ENCODE data around the gene VPS35.

VPS35 gene

DNA sequence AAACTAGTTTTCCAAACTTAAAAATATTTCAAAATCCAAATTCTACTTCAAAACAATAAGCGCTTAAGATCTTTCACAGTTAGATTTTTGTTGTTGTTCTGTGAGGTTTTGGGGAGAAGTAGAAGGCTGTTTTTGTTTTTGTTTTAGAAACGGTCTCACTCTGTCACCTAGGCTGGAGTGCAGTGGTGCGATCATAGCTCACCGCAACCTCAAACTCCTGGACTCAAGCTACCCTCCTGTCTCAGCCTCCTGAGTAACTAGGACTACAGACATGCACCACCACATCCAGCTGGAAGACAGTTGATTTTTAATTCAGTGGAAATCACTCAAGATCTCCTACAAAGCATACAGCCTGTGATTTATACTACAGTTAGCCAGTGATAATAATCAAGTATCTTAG lies 70.5 kb downstream of the VPS35 start:
- no peak overlapping the region for H3K4me3 ChIP-seq
- peaks cover 19 to 28% (median 23%) of the 10 kb centered on the region in 10 experiments; a peak in 18 of 20 replicates for H3K4me1 ChIP-seq
- peaks cover 0 to 13% (median 0%) of the 10 kb centered on the region in 11 experiments; a peak in 4 of 22 replicates for H4K20me1 ChIP-seq
- peaks cover 9 to 64% (median 55%) of the 10 kb centered on the region in 11 experiments; a peak in 20 of 22 replicates for H3K36me3 ChIP-seq
- 0 out of 22 replicates have a peak overlapping the region, but pooled peaks of 1 of the 11 experiments have one; percentile 83 for H3K4me2 ChIP-seq
- no peak overlapping the region for H3K9ac ChIP-seq
- H3K9me3 ChIP-seq (replicated peaks in 1 of 11): no peaks in the 10 kb centered on the region
- no peak for TF ChIP-seq Cebpa-rat (IDR thresholded peaks at IDR 0.05)
- H3K27me3 ChIP-seq: no peaks in the 10 kb centered on the region
- no peak overlapping the region for H3K27ac ChIP-seq

DNA sequence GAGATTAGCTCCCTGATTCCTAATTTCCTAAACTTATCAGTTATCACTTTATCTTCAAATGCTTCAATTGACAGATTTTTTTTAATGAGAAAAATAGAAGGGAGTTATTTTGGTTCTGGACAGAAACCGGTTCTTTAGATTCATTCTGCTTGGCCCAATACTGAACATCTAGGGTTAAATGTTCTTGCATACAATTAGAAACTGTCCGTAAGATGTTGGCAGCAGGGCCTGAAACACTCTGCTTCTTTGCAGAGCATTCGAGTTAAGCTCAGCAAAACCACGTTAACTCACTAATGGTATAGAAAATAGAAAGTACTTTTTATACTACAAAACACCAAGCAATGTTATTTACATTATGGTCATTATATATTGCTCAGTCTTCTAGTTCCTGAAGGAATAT lies 75.0 kb downstream of the VPS35 start:
- no peak for TF ChIP-seq Cebpa-rat (IDR thresholded peaks at IDR 0.05)
- Histone ChIP-seq H3K27ac (no peak overlapping the region), H3K9ac (no peak overlapping the region), H4K20me1 (peaks cover 0 to 20% (median 0%) of the 10 kb centered on the region in 11 experiments; a peak in 5 of 22 replicates), H3K9me3 (replicated peaks in 1 of 11) (no peaks in the 10 kb centered on the region), H3K4me3 (no peak overlapping the region), H3K27me3 (no peaks in the 10 kb centered on the region), H3K4me2 (no peak overlapping the region), H3K4me1 (peaks cover 0 to 16% (median 7%) of the 10 kb centered on the region in 10 experiments; a peak in 13 of 20 replicates), H3K36me3 (peaks cover 9 to 100% (median 99%) of the 10 kb centered on the region in 11 experiments; a peak in 20 of 22 replicates)

- H3K4me3 ChIP-seq: no peak overlapping the region
- no peak for TF ChIP-seq Cebpa-rat (IDR thresholded peaks at IDR 0.05)
Measured at GRCh38 chr16:46613352-46613751, 75.6 kb downstream of the VPS35 start.

DNA sequence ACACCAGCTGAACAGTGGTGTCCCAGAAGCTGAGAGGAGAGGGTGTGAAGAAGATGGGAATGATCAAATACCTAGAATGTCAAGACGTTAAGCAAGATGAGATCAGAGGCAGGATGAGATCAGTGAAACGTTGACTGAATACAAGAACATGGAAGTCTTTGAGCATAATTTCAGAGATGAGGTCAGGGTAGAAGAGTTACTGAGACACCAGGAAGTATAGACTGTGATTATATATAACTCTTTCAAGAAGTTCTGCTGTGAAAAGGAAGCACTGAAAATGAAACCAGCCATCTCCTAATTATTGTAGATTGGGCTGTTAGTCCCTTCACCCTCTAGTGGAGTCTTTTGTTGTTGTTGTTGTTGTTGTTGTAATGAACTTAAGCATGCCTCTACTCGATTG lies 76.9 kb downstream of the VPS35 start:
- H3K9ac ChIP-seq: no peak overlapping the region
- peaks cover 0 to 16% (median 6%) of the 10 kb centered on the region in 10 experiments; a peak in 9 of 20 replicates for H3K4me1 ChIP-seq
- H4K20me1 ChIP-seq: peaks cover 0 to 18% (median 0%) of the 10 kb centered on the region in 11 experiments; a peak in 5 of 22 replicates
- H3K27me3 ChIP-seq: no peaks in the 10 kb centered on the region
- peak overlapping the region in 3 of 11 experiments; percentile 14 to 59 (median 28); a peak in 5 of 22 replicates for H3K4me2 ChIP-seq
- no peak overlapping the region for H3K4me3 ChIP-seq
- H3K27ac ChIP-seq: peak overlapping the region in 5 of 11 experiments; percentile 4 to 55 (median 9); a peak in 7 of 22 replicates
- H3K9me3 ChIP-seq (replicated peaks in 1 of 11): no peaks in the 10 kb centered on the region
- TF ChIP-seq Cebpa-rat (IDR thresholded peaks at IDR 0.05): no peak
- H3K36me3 ChIP-seq: peaks cover 1 to 100% (median 96%) of the 10 kb centered on the region in 11 experiments; a peak in 20 of 22 replicates

More at GRCh38 chr16:46613352-46613751, 75.6 kb downstream of the VPS35 start:
- Histone ChIP-seq H4K20me1 (peaks cover 0 to 14% (median 0%) of the 10 kb centered on the region in 11 experiments; a peak in 4 of 22 replicates), H3K9ac (no peak overlapping the region), H3K4me1 (peaks cover 0 to 16% (median 6%) of the 10 kb centered on the region in 10 experiments; a peak in 9 of 20 replicates), H3K36me3 (peaks cover 9 to 100% (median 97%) of the 10 kb centered on the region in 11 experiments; a peak in 20 of 22 replicates), H3K27ac (no peak overlapping the region), H3K27me3 (no peaks in the 10 kb centered on the region), H3K4me2 (no peak overlapping the region), H3K9me3 (replicated peaks in 1 of 11) (no peaks in the 10 kb centered on the region)

- Histone ChIP-seq H3K4me1 (peaks cover 0 to 9% (median 1%) of the 10 kb centered on the region in 10 experiments; a peak in 9 of 20 replicates), H4K20me1 (peaks cover 0 to 10% (median 0%) of the 10 kb centered on the region in 11 experiments; a peak in 2 of 22 replicates), H3K9ac (no peak overlapping the region), H3K27me3 (no peaks in the 10 kb centered on the region), H3K9me3 (replicated peaks in 1 of 11) (no peaks in the 10 kb centered on the region), H3K27ac (no peak overlapping the region), H3K4me2 (no peak overlapping the region), H3K4me3 (no peak overlapping the region), H3K36me3 (peaks cover 12 to 100% (median 96%) of the 10 kb centered on the region in 11 experiments)
- TF ChIP-seq Cebpa-rat (IDR thresholded peaks at IDR 0.05): no peak
Measured at GRCh38 chr16:46607529-46607928, 81.4 kb downstream of the VPS35 start.

DNA sequence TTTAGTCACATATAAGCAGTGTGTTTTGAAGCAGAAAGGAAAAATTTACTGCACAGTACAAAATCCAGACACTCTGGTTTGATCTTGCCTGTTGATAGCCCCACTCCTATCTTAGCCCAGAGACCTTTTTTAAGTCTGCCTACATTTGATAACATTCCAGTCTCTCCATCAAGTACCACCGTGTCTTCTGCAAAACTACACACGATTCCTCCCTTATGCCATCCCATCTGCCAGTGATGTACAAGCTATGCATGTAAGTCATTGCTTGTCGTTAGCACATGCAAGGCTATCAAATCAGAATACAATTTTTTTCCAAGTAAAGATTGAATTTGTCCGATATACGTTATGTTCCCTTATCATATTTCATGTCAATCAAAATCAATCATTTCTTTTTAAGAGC lies 82.7 kb downstream of the VPS35 start:
- no peak for TF ChIP-seq Cebpa-rat (IDR thresholded peaks at IDR 0.05)
- H3K4me3 ChIP-seq: no peak overlapping the region
- H3K36me3 ChIP-seq: peaks cover 16 to 100% (median 95%) of the 10 kb centered on the region in 11 experiments
- H3K27ac ChIP-seq: no peak overlapping the region
- no peak overlapping the region for H3K9ac ChIP-seq
- H3K27me3 ChIP-seq: no peaks in the 10 kb centered on the region
- H3K9me3 ChIP-seq (replicated peaks in 1 of 11): no peaks in the 10 kb centered on the region
- no peaks in the 10 kb centered on the region for H3K4me1 ChIP-seq
- H3K4me2 ChIP-seq: no peak overlapping the region
- H4K20me1 ChIP-seq: peaks cover 0 to 10% (median 0%) of the 10 kb centered on the region in 11 experiments; a peak in 2 of 22 replicates
